ENCODE results near the gene ACADVL.

Gene ACADVL

DNA sequence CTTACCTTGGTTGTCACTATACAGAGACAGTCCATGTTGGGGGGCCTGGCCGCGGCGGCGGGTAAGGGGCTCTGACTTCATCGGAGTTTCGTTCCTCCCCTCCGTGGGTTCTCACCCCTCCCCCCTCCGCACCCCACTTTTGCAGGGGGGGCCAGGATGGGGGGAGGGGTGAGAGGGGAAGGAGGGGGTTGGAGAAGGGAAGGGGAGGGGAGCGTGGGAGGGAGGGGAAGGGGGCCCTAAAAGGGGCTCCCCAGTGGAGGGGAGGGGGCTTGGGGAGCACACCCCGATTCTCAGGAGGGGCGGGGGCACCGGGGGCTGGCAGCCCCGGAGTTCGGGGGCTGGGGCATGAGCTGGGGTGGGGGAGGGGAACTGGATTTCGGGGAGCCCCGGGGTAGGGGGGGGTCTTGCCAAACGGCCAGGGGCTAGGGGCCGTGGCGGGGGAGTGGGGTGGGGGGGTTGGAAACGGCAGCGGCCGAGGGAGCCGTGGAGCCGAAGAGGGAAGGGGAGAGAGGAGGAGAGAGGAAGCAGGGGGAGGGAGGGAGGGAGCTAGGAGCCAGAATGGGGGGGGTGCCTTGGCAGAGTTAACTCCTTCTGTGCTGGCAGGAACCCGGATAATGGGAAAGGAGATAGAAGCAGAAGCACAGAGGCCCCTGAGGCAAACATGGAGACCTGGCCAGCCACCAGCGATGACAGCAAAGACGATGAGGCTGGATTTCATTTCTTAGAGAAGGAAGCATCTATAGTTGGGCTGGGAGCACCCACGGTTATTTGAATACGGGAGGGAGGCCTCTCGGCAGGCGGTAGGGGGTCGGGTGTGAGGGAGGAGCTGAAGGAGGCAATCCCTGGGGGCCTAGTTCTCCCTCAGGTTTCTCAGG lies 2.4 kb upstream of the ACADVL start:
- peak in 1 of 2 donors; percentile 34 for DNase-seq

DNA sequence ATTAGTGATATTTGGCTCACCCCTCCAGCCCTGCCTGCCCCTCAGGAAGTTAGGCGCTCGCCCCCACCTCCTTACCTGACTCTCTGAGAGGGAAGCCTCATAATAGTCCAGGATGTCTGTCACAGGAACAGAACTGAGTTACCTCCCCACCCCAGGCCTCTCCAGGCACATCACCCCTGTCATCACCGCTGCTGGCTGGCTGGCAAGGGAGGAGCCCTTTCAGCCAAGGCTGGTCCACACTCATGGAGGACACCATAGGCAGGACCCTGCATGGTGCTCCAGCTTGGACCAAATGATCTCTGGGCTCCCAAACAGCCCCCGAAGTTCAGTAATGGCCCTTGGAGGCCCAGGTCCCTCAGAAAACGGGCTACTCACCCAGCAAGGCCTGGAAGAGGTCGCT lies 1.6 kb upstream of the ACADVL start:
- DNase-seq = no peak

DNA sequence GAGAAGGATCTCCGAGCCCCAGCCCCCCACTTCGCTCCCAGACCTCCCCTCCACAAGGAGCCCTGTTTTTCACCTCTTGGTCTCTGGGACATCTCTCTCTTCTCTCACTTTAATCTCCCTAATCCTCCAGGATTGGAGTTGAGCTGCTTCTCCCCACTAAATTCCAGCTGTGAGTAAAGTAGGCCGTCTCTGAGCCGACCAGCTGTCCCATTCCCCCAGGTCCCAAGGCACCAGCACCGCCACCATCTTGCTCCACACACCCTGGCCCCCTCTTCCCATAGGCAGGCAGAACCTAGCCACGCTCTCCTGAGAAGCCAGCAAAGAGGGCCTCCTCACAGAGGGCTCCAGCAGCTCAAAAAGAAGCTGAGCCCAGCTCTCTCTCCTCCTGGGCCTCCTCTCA lies 980 bp upstream of the ACADVL start:
- DNase-seq = no peak

DNA sequence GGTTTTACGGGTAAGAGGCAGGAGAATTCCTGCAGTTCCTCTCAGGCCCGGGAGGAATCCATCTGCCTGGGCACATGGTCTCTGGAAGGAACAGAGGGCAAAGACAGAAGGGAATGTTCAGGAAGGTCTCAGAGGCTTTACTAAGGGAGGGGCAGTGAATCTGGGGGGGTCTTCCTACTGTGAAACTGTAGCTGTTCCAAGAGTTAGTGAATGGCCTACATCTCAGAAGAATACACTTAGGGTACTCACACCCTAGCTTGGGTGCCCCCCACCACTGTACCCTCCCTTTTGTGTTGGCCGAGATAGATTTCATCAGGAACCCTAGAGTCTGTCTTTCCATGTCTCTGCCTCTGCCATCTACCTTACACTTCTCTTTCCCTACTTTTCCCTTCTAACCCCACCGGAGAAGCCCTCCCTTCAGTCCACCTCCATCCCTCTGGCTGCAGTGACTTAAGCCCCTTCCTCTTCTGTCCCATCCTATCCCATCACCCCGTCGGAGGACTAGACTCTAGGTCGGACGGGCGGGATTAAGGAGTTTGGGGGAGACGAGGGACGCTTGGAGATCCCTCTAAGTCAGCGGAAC lies 418 bp upstream of the ACADVL start:
- no peak for DNase-seq

DNA sequence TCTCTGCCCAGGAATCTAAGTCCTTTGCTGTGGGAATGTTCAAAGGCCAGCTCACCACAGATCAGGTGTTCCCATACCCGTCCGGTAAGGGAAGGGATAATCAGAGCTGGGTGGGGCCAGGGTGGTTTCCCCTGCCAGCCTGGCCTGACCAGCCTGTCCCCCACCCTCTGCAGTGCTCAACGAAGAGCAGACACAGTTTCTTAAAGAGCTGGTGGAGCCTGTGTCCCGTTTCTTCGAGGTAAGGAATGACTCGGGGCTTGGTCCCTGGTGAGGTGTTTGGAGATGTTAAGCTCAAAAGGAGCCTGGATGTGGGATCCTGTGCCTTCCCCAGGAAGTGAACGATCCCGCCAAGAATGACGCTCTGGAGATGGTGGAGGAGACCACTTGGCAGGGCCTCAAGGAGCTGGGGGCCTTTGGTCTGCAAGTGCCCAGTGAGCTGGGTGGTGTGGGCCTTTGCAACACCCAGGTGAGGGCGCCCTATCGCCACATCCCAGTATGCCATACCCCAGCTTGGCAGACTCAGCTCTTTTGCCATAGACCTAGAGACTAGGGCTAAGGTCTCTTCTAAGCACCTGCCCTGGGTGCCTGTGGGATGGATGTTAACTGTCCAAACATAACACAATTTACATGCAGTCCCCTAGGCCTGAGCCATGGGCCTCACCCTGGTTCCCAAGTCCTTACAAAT lies 997 bp downstream of the ACADVL start:
- peak in 1 of 2 donors; percentile 49 for DNase-seq

- DNase-seq = no peak
Observed at GRCh38 chr17:7221278-7222092, 1.7 kb downstream of the ACADVL start.

DNA sequence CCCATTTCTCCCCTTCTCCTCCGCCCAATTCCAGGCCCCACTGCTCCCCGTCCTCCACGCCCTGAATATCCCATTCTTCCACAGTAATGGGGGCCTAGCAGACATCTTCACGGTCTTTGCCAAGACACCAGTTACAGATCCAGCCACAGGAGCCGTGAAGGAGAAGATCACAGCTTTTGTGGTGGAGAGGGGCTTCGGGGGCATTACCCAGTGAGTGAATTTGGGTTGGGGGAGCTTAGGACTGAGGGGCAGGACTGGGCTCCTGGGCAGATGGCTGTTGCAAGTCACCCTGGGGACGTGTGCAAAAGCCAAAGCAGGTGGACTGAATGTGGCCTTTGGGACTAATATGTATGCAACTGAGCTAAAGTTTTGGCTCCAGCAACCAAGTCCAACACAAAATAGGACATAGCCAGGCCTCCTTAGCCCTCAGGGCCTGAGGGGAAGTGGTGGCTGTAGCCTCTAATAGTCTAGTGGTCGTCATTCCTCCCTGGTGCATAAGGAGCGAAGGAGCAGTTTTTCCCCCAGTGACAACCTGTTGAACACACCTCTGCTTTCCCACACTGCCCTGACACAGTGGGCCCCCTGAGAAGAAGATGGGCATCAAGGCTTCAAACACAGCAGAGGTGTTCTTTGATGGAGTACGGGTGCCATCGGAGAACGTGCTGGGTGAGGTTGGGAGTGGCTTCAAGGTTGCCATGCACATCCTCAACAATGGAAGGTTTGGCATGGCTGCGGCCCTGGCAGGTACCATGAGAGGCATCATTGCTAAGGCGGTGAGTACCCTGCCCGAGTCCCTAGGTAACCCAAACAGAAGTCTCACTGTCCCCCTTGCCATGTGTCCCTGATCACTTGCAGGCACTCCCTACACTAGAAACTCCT lies 2.6 kb downstream of the ACADVL start:
- no peak for DNase-seq

GRCh38 chr17:7222972-7223292 lies 3.2 kb downstream of the ACADVL start:
- DNase-seq = no peak

DNA sequence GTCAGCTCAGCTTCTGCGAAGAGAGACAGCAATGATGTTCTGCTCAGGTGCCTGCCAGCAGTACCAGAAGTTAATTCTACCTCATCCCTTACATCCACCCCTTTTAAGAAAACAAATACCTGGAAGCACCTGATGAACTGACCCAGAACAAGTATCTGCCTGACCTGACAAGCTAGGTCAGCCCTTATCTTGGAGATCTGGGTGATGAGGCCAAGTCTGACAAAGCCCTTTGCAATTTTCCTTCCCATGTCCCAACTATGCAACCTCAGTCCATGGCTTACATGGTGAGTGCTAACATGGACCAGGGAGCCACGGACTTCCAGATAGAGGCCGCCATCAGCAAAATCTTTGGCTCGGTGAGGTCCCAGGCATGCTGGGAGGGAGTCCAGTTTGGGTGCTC lies 3.6 kb downstream of the ACADVL start:
- no peak for DNase-seq

DNA sequence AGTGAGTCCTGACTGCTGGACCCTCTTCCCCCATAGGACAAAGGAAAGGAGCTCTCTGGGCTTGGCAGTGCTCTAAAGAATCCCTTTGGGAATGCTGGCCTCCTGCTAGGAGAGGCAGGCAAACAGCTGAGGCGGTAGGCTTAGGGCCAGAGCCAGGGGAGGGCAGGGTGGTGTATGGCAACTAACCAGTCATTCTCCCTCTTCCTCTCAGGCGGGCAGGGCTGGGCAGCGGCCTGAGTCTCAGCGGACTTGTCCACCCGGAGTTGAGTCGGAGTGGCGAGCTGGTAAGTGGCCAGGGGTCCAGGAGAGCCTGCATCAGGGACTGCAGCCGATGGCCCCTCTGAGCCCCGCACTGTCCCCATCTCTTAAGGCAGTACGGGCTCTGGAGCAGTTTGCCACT lies 4.4 kb downstream of the ACADVL start:
- DNase-seq = no peak

DNA sequence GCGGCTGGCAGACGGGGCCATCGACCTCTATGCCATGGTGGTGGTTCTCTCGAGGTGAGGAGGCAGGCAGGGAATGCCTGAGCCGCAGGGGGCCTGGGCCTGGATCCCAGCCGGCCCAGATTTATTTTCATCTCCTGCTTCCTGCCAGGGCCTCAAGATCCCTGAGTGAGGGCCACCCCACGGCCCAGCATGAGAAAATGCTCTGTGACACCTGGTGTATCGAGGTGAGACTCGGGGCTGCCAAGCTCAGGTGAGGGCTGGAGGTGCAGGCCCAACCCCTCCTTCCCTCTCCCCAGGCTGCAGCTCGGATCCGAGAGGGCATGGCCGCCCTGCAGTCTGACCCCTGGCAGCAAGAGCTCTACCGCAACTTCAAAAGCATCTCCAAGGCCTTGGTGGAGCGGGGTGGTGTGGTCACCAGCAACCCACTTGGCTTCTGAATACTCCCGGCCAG lies 4.9 kb downstream of the ACADVL start:
- no peak for DNase-seq

- DNase-seq = no peak
Observed at GRCh38 chr17:7225711-7226331, 6.1 kb downstream of the ACADVL start.

DNA sequence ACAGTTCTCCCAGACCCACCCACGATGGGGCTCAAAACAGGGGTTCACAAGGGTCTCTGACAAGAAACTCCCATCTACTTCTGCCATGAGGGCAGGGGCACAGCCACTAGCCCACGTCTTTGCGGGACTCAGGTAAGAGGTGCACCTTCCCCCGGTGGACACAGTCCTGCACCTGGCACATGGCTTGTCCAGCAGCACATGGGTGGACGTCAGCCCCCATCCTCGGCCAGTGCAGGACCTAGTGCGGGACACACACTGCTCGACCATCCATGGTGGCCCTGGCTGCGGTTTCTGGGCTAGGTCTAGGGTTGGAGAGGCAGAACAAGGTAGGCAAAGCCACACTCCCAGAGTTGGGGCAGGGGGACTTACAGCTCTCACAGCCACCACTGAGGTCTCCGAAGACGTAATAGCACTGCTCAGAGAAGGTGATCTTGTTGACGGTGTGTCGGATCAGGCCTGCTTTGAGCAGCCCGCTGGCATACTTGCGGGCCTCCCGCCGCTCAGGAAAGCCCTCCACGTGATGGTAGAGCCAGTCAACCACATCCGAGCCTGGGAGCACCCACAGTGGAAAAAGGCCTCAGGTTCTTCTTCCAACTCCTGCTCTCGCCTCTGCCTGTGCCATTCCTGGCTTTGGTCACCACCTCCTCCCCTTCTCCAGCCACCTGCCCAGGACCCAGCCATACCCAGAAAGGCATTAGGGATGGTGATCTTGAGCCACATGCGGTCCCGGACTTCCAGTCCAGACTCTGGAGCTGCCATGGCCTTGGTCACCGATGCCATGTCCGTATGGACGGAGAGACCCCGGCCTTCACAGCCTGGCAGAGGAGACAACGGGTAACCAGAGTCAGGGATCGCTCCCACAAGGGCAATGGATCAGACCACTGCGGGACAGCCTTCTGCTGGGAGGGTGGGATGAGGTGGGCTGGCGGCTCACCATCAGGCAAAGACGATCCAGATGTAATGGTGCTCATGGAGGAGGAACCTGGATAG lies 7.3 kb downstream of the ACADVL start:
- DNase-seq = no peak

DNA sequence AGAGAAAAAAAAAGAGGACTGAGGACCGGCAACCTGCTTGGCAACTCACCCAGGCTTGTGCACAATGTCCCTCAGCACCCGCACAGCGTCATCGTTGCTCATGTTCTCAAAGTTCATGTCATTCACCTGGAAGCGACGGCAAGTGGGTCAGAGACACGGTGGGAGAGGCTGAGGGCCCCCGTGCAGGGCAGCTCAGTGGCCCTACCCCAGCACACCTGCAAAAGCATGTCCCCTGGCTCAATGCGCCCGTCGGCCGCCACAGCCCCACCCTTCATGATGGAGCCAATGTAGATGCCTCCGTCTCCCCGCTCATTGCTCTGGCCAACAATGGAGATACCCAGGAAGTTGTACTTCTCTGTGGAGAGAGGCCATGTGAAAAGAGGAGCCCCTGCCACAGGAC lies 9.2 kb downstream of the ACADVL start:
- DNase-seq = no peak

DNA sequence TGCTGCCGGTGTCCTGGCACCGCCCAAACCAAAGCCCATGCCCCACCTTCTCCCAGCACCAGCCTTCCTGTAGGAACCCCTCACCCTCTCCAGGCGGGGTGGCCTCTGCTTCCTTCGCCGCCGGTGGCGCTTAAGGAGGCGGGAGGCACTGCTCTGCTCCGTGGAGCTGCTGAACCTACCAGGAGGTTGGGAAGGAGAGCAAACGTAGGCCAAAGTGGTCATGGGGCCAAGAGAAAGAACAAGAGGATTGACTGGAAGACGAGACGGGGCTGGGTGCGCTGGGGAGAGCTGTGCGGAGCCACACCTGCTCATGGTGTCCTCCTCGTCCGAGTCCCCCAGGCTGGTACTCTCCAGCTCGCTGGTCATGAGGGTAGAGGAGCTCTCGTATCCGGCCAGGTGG lies 9.8 kb downstream of the ACADVL start:
- no peak for DNase-seq

- no peak for DNase-seq
Observed at GRCh38 chr17:7232114-7232513, 12.4 kb downstream of the ACADVL start.

GRCh38 chr17:7233701-7234082 lies 14.0 kb downstream of the ACADVL start:
- DNase-seq = no peak

- DNase-seq = peak; percentile 83 to 92
Observed at GRCh38 chr17:7234083-7234951, 14.6 kb downstream of the ACADVL start, which contains the start of gene DVL2. Gene DVL2 (minus strand): TSS chr17:7234517. CDS start chr17:7234262, 255 bp downstream.

Measured in inflammatory macrophage treated with lipopolysaccharide for 1 hour (primary cell).